Loucy (cell line): Measurements from ENCODE around the gene GRM3.

Experiments
- EZH2phosphoT487 ChIP-seq: fragments of 200-600 bp; IDR thresholded peaks from 2 replicates; pipeline ENCODE4 v1.6.1; 2018; ENCODE audit warnings: antibody characterized with exemption, mild to moderate bottlenecking, moderate library complexity, borderline replicate concordance
- TF ChIP-seq, protein P1 (sequence below): fragments of 200-600 bp; sonication (generic); conservative IDR thresholded peaks from 2 replicates; pipeline ENCODE4 v1.5.1; 2014; ENCODE audit warnings: mild to moderate bottlenecking, antibody characterized with exemption, low read length

DNA sequence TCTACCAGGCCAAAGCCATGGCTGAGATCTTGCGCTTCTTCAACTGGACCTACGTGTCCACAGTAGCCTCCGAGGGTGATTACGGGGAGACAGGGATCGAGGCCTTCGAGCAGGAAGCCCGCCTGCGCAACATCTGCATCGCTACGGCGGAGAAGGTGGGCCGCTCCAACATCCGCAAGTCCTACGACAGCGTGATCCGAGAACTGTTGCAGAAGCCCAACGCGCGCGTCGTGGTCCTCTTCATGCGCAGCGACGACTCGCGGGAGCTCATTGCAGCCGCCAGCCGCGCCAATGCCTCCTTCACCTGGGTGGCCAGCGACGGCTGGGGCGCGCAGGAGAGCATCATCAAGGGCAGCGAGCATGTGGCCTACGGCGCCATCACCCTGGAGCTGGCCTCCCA is 142.7 kb downstream of the GRM3 start:
- TF ChIP-seq, protein P1, sequence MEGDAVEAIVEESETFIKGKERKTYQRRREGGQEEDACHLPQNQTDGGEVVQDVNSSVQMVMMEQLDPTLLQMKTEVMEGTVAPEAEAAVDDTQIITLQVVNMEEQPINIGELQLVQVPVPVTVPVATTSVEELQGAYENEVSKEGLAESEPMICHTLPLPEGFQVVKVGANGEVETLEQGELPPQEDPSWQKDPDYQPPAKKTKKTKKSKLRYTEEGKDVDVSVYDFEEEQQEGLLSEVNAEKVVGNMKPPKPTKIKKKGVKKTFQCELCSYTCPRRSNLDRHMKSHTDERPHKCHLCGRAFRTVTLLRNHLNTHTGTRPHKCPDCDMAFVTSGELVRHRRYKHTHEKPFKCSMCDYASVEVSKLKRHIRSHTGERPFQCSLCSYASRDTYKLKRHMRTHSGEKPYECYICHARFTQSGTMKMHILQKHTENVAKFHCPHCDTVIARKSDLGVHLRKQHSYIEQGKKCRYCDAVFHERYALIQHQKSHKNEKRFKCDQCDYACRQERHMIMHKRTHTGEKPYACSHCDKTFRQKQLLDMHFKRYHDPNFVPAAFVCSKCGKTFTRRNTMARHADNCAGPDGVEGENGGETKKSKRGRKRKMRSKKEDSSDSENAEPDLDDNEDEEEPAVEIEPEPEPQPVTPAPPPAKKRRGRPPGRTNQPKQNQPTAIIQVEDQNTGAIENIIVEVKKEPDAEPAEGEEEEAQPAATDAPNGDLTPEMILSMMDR: no peak
- TF ChIP-seq EZH2phosphoT487: no peak
